HepG2 (cell line): ENCODE results near the gene PANK1. TPM values are rescaled to one million over a fixed set of nuclear protein-coding genes. Genes with fewer than 3 reads are reported as not detected.

Experiments
- ATAC-seq: fragments of 200-7000 bp; cut with Tn5 transposase; 3 replicates; pipeline ENCODE4 v1.9.1; 2020; ENCODE audit warnings: mild to moderate bottlenecking, moderate library complexity
- BruUV-seq: library from RNA; stranded (reverse); fragments of 400-500 nt; replicated peaks from 2 replicates; lab custom pipeline; 2021; lab: Mats Ljungman, UMichigan
- CTCF ChIA-PET: fragments of 300-600 bp; formaldehyde crosslinking; extraction: SDS; loops from one replicate; lab custom pipeline; 2021; ENCODE audit warnings: low total read pairs, inconsistent platforms, low intra/inter-chr PET ratio; lab: Yijun Ruan, JAX
- POLR2A ChIA-PET: fragments of 350-600 bp; sonication (Branson Sonifier 250); formaldehyde crosslinking; loops from one replicate; lab custom pipeline; 2020; ENCODE audit warnings: antibody characterized with exemption, inconsistent platforms; lab: Yijun Ruan, JAX
- DNase-seq: peaks from one replicate; pipeline ENCODE4 v3.0.0-alpha.2; 2015; ENCODE audit warnings: low spot score
- FAIRE-seq: peaks from 3 replicates; lab custom pipeline; 2011; peaks lifted over from hg19 to GRCh38; lab: Jason Lieb, UNC
- H2AFZ ChIP-seq: one replicate; pipeline ENCODE4 v1.6.1; 2011; ENCODE audit warnings: low read length, inconsistent platforms
- H3K27ac ChIP-seq: fragments of 300-600 bp; 3 replicates; pipeline ENCODE4 v1.8.0; 2011; ENCODE audit warnings: mixed run types, mild to moderate bottlenecking, mixed read lengths, low read length, inconsistent platforms; ENCODE audit not compliant: insufficient read depth; ENCODE audit errors: extremely low read length
- H3K27me3 ChIP-seq, 2 experiments: fragments of 200-600 bp in 1 of 2; 2 replicates in 1 of 2; 3 replicates in 1 of 2; pipeline versions ENCODE4 v1.6.0 to v1.8.0; 2011; ENCODE audit warnings: low read length in 2 of 2, mild to moderate bottlenecking in 2 of 2, moderate library complexity in 2 of 2, inconsistent platforms in 1 of 2; ENCODE audit not compliant: insufficient read depth in 2 of 2, control insufficient read depth in 1 of 2
- H3K36me3 ChIP-seq, 2 experiments: fragments of 200-600 bp in 1 of 2; replicated peaks in 1 of 2; 2 replicates in 1 of 2; 3 replicates in 1 of 2; pipeline versions ENCODE4 v1.5.1 to v1.8.0; 2011; ENCODE audit warnings: low read length in 2 of 2, inconsistent platforms in 1 of 2; ENCODE audit not compliant: insufficient read depth in 2 of 2, control insufficient read depth in 1 of 2
- H3K4me1 ChIP-seq: 2 replicates; pipeline ENCODE4 v1.5.1; 2012; ENCODE audit warnings: low read length, inconsistent platforms; ENCODE audit not compliant: insufficient read depth
- H3K4me2 ChIP-seq: 2 replicates; pipeline ENCODE4 v1.6.0; 2011; ENCODE audit warnings: low read depth, low read length, inconsistent platforms
- H3K4me3 ChIP-seq, 3 experiments: fragments of 200-600 bp in 1 of 3; sonication (generic), shearing (Covaris generic) in 1 of 3; replicated peaks in 1 of 3; 2 replicates each; pipeline ENCODE4 v1.5.1; 2011 to 2016; ENCODE audit warnings: low read length in 3 of 3, inconsistent platforms in 2 of 3, low read depth in 2 of 3, mild to moderate bottlenecking in 2 of 3, control low read depth in 1 of 3, mixed read lengths in 1 of 3; ENCODE audit not compliant: insufficient read depth in 1 of 3
- H3K79me2 ChIP-seq: one replicate; pipeline ENCODE4 v1.6.1; 2011; ENCODE audit warnings: low read length, inconsistent platforms; ENCODE audit not compliant: insufficient read depth
- H3K9ac ChIP-seq: 2 replicates; pipeline ENCODE4 v1.6.0; 2011; ENCODE audit warnings: mild to moderate bottlenecking, low read depth, low read length, inconsistent platforms; ENCODE audit not compliant: insufficient read depth
- H3K9me3 ChIP-seq: 2 replicates; pipeline ENCODE4 v1.5.1; 2012; ENCODE audit warnings: mild to moderate bottlenecking, low read length
- H4K20me1 ChIP-seq: 2 replicates; pipeline ENCODE4 v1.6.0; 2011; ENCODE audit warnings: inconsistent platforms, mild to moderate bottlenecking, low read length, moderate library complexity; ENCODE audit not compliant: insufficient read depth
- CHD2 ChIP-seq: IDR thresholded peaks from 2 replicates; pipeline ENCODE4 v1.6.1; 2011; ENCODE audit warnings: low read depth, low read length, improper control_type of control experiment
- DPF2 ChIP-seq: sonication (generic); formaldehyde crosslinking; IDR thresholded peaks from 2 replicates; pipeline ENCODE4 v1.4.0; 2020; ENCODE audit warnings: mild to moderate bottlenecking, low read depth, missing genetic modification reagents, borderline replicate concordance
- MZF1 ChIP-seq: sonication (generic); formaldehyde crosslinking; IDR thresholded peaks from 2 replicates; pipeline ENCODE4 v1.8.1; 2023; ENCODE audit warnings: mild to moderate bottlenecking, missing genetic modification reagents, borderline replicate concordance
- PATZ1 ChIP-seq: sonication (generic); formaldehyde crosslinking; IDR thresholded peaks from 2 replicates; pipeline ENCODE4 v1.4.0; 2020; ENCODE audit warnings: missing genetic modification reagents
- SIN3A ChIP-seq: IDR thresholded peaks from 2 replicates; pipeline ENCODE4 v1.6.1; 2011; ENCODE audit warnings: low read depth, mild to moderate bottlenecking, control low read depth, low read length, borderline replicate concordance
- ZFP36 ChIP-seq: fragments of 150-350 bp; IDR thresholded peaks from 2 replicates; pipeline ENCODE4 v1.6.1; 2018; ENCODE audit warnings: borderline replicate concordance, low read length, low read depth; ENCODE audit not compliant: partially characterized antibody
- ZFYVE20 ChIP-seq: sonication (generic); formaldehyde crosslinking; IDR thresholded peaks from 2 replicates; pipeline ENCODE4 v1.8.0; 2023; ENCODE audit warnings: low read depth, mild to moderate bottlenecking, moderate library complexity, missing genetic modification reagents, borderline replicate concordance
- ZNF10 ChIP-seq: sonication (generic); formaldehyde crosslinking; IDR thresholded peaks from 2 replicates; pipeline ENCODE4 v1.4.0; 2020; ENCODE audit warnings: mild to moderate bottlenecking, low read depth, missing genetic modification reagents, borderline replicate concordance
- ZNF674 ChIP-seq: sonication (generic); formaldehyde crosslinking; IDR thresholded peaks from 2 replicates; pipeline ENCODE4 v1.5.0; 2020; ENCODE audit warnings: low read depth, mild to moderate bottlenecking, missing genetic modification reagents
- WGBS: methylation state at CpG from one replicate; pipeline ENCODE4 v1.1.6; 2017; ENCODE audit warnings: low lambda C conversion rate; 5-methylcytosine and 5-hydroxymethylcytosine counted together
- in situ Hi-C: cut with HindIII; loops from 2 replicates; pipeline ENCODE4 v1.10.0; 2017; ENCODE audit warnings: low pct_unique_long_range_greater_than_20kb; ENCODE audit not compliant: extremely low pct_ligation_motif_present
- intact Hi-C: fragments of 100-400 bp; cut with micrococcal nuclease; formaldehyde crosslinking; loops from one replicate; pipeline ENCODE4 v1.10.0; 2022; ENCODE audit not compliant: unreplicated experiment
- polyA plus RNA-seq, 8 experiments: library from polyadenylated mRNA; depleted of rRNA in 3 of 8; stranded (reverse) in 7 of 8; unstranded in 1 of 8; fragments of >200 nt; fragmentation: Illumina TruSeq in 4 of 8; extraction: Trizol in 4 of 8; gene quantifications; 2 replicates each; pipeline versions ENCODE4 v1.2.1 to v1.2.3, GENCODE V29; 2011 to 2016; ENCODE audit warnings: low read depth in 4 of 8, missing spikeins in 1 of 8, mixed read lengths in 1 of 8; ENCODE audit not compliant: insufficient read depth in 1 of 8
- total RNA-seq, 5 experiments: library from RNA; depleted of rRNA; stranded (reverse); fragments of >200 nt; fragmentation: Illumina TruSeq; extraction: Trizol; gene quantifications; 2 replicates each; pipeline ENCODE4 v1.2.3, GENCODE V29; 2016; ENCODE audit warnings: low read depth in 1 of 5

PANK1 gene
- total and polyA plus RNA-seq, 2 of the 13 experiments (the other 11 are each of a cell fraction or from before 2014, with no cell fraction given) = 18.2 to 33.3 TPM

GRCh38 chr10:89677341-89677740 lies 32.3 kb upstream of the PANK1 start (continued):
- no peak for TF ChIP-seq PATZ1 (CRISPR knock-in tag)
- TF ChIP-seq, all 625 proteins: peak for 0

- FAIRE-seq = no peak
- no peak overlapping the region for H3K4me2 ChIP-seq
- H3K36me3 ChIP-seq = no peaks in the 10 kb centered on the region
- no peak for ATAC-seq
- in situ Hi-C loops (no loop called here), intact Hi-C loops (no loop called here)
- no peaks in the 10 kb centered on the region for H3K27me3 ChIP-seq
- no peak overlapping the region for H3K27ac ChIP-seq
- H3K4me3 ChIP-seq = no peak overlapping the region
- CTCF ChIA-PET = no interaction called here
- POLR2A ChIA-PET = interaction anchor here (0.9 to 1.8 kb wide), 2 partner anchors 25 to 27 kb away, joined by 3 to 4 read pairs; no protein-coding TSS in a partner anchor
- TF ChIP-seq ZFP36 = no peak
- no peak for TF ChIP-seq ZFYVE20
- TF ChIP-seq DPF2 (CRISPR knock-in tag) = no peak
- no peak for TF ChIP-seq MZF1 (CRISPR knock-in tag)
- TF ChIP-seq CHD2 = no peak
- TF ChIP-seq SIN3A = no peak
- no peak for TF ChIP-seq ZNF674 (CRISPR knock-in tag)
- TF ChIP-seq ZNF10 (CRISPR knock-in tag) = no peak
- no peaks in the 10 kb centered on the region for H3K79me2 ChIP-seq
- H3K9me3 ChIP-seq = no peaks in the 10 kb centered on the region
- 97% methylated on average over 1 of the region's 1 CpG for WGBS
- H3K4me1 ChIP-seq = peaks cover 40% of the 10 kb centered on the region
- H2AFZ ChIP-seq = no peak overlapping the region
- no peak for DNase-seq
- BruUV-seq = no TSS peak
- no peaks in the 10 kb centered on the region for H4K20me1 ChIP-seq
- no peak overlapping the region for H3K9ac ChIP-seq
Observed at GRCh38 chr10:89670926-89671325, 25.9 kb upstream of the PANK1 start.
